Stimulated activated CD8-positive, alpha-beta memory T cell treated with anti-CD3 and anti-CD28 coated beads, Interleukin-15, amount 100 ng/mL, for 48 hours (primary cell): Measurements from ENCODE around the gene RELA.

ENCODE experiments used
- DNase-seq, 2 donors: peaks; one replicate each; pipeline ENCODE4 v3.0.0-alpha.2; 2020; ENCODE audit warnings: low read depth in 2 of 2

The RELA gene

GRCh38 chr11:65613091-65613928, 49.4 kb downstream of the RELA start:
- DNase-seq, result no peak

- DNase-seq, result no peak
Observed at GRCh38 chr11:65612691-65613090, 50.0 kb downstream of the RELA start.

- no peak for DNase-seq
Observed at GRCh38 chr11:65611758-65612603, 50.7 kb downstream of the RELA start.

GRCh38 chr11:65611028-65611757, 51.5 kb downstream of the RELA start:
- DNase-seq, result no peak

- DNase-seq, result no peak
Observed at GRCh38 chr11:65610404-65610803, 52.3 kb downstream of the RELA start.

GRCh38 chr11:65609665-65610064, 53.1 kb downstream of the RELA start:
- DNase-seq, result no peak

GRCh38 chr11:65609229-65609628, 53.5 kb downstream of the RELA start:
- no peak for DNase-seq

GRCh38 chr11:65607614-65608426, 54.9 kb downstream of the RELA start:
- no peak for DNase-seq

- DNase-seq, result no peak
Observed at GRCh38 chr11:65606876-65607613, 55.7 kb downstream of the RELA start.

GRCh38 chr11:65604258-65604657, 58.5 kb downstream of the RELA start:
- no peak for DNase-seq
